SK-N-SH (cell line): Measurements from ENCODE around the gene IGSF9B.

ENCODE experiments used
- CTCF ChIP-seq: fragments of 200-600 bp; sonication (generic); IDR thresholded peaks from 2 replicates; pipeline ENCODE4 v1.6.1; 2017; ENCODE audit warnings: antibody characterized with exemption, mild to moderate bottlenecking, moderate library complexity
- ELF1 ChIP-seq: IDR thresholded peaks from 2 replicates; pipeline ENCODE4 v1.4.0; 2012
- JUND ChIP-seq: IDR thresholded peaks from 2 replicates; pipeline ENCODE4 v1.4.0; 2012
- MAX ChIP-seq: IDR thresholded peaks from 2 replicates; pipeline ENCODE4 v1.4.0; 2012; ENCODE audit warnings: low read depth
- POLR2AphosphoS5 ChIP-seq: IDR thresholded peaks from 2 replicates; pipeline ENCODE4 v1.6.1; 2012; ENCODE audit warnings: low read depth, low read length
- RAD21 ChIP-seq: IDR thresholded peaks from 2 replicates; pipeline ENCODE4 v1.6.1; 2012; ENCODE audit warnings: mild to moderate bottlenecking, low read length
- RFX5 ChIP-seq: IDR thresholded peaks from 2 replicates; pipeline ENCODE4 v1.6.1; 2012; ENCODE audit warnings: mild to moderate bottlenecking, improper control_type of control experiment, low read length
- SMC3 ChIP-seq: IDR thresholded peaks from 2 replicates; pipeline ENCODE4 v1.6.1; 2012; ENCODE audit warnings: low read depth, low read length, improper control_type of control experiment
- USF2 ChIP-seq: fragments of 150-350 bp; IDR thresholded peaks from 2 replicates; pipeline ENCODE4 v1.6.1; 2017; ENCODE audit warnings: antibody characterized with exemption, low read length, low read depth, borderline replicate concordance

GRCh38 chr11:133930053-133930766 lies 26.6 kb downstream of the IGSF9B start:
- TF ChIP-seq RFX5 (no peak), CTCF (no peak), MAX (no peak), RAD21 (no peak), SMC3 (no peak), USF2 (no peak), ELF1 (no peak), JUND (no peak), POLR2AphosphoS5 (no peak)
